Measurements from ENCODE around the gene ANGEL2.

- TF ChIP-seq POU2F2 (IDR thresholded peaks at IDR 0.05; ENCODE audit: low read depth, low read length) = no peak
- no peak for TF ChIP-seq POLR2AphosphoS5 (IDR thresholded peaks at IDR 0.05; ENCODE audit: low read depth, low read length)
- no peak for TF ChIP-seq POLR2A (IDR thresholded peaks at IDR 0.05; ENCODE audit: low read depth, low read length)
- TF ChIP-seq PAX5 (IDR thresholded peaks at IDR 0.05; ENCODE audit: insufficient read depth, low read length, severe bottlenecking) = no peak
- no peak for TF ChIP-seq TAF1 (IDR thresholded peaks at IDR 0.05; ENCODE audit: low read depth, low read length)
Measured at GRCh38 chr1:212955961-212956620, 59.6 kb downstream of the ANGEL2 start.

All from GM12891 (cell line).